ENCODE data around the gene LEPROT.

The LEPROT gene

GRCh38 chr1:65443647-65444046 is 23.2 kb downstream of the LEPROT start:
- TF ChIP-seq CTCF (IDR thresholded peaks at IDR 0.05) = no peak

GRCh38 chr1:65444128-65444640 is 23.7 kb downstream of the LEPROT start:
- no peak for TF ChIP-seq CTCF (IDR thresholded peaks at IDR 0.05)

GRCh38 chr1:65445837-65446236 is 25.4 kb downstream of the LEPROT start:
- TF ChIP-seq CTCF (IDR thresholded peaks at IDR 0.05) = no peak

GRCh38 chr1:65449214-65449823 is 28.9 kb downstream of the LEPROT start:
- peak; percentile 41 for TF ChIP-seq CTCF (IDR thresholded peaks at IDR 0.05)

- TF ChIP-seq CTCF (IDR thresholded peaks at IDR 0.05) = no peak
Measured at GRCh38 chr1:65456481-65456880, 36.0 kb downstream of the LEPROT start.

- TF ChIP-seq CTCF (IDR thresholded peaks at IDR 0.05) = no peak
Measured at GRCh38 chr1:65457868-65458267, 37.4 kb downstream of the LEPROT start.

- no peak for TF ChIP-seq CTCF (IDR thresholded peaks at IDR 0.05)
Measured at GRCh38 chr1:65458730-65459396, 38.4 kb downstream of the LEPROT start.

Measured in LNCAP (cell line).